ENCODE results near the gene TMEM50A.
"Not testable (repeated sequence)": the region's sequence is repeated elsewhere in the genome, so short reads cannot be mapped to it uniquely, and the experiment has no call there.

DNA sequence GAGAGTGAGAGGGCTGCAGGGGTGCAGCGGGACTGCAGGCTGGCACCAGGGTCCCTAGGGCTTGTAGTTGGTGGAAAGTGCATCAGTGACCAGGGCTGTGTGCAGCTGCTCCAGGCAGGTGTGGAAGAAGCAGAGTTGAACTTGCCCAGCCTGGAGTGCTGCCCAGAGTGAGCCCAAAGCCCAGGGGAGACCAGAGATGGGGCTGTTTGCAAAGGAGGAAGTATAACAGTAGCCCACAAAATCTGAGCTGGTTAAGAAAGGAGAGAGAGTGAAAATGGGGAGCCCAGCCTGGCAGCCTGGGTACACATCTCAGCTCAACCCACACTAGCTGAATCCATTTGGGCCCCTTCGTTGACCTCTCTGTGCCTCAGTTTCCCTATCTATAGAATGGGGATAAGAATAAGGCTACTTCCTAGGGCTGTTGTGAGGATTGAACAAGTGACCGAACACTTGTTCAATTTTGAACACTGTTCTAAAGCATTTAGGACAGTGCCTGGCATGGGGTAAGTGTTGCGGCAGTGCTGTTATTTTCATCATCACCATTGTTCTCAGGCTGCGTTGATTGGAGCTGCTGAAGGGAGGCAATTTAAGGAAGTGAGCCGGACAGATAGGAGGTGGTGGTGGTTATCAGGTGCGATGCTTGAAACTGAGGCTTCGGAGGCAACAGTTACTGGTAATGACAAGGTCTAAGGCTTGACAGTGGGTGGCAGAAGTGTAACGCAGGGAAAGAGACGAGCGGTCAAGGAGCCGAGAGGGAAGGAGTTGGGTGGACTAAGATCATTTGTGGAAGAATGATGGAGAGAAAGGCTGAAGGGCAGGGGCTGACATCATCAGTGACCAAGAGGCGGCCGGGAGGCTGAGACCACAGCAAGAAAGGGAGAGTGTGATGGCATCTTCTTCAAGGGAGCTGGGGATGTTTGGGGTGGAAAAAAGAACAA is 43.0 kb upstream of the TMEM50A start:
- TF ChIP-seq, protein P1, sequence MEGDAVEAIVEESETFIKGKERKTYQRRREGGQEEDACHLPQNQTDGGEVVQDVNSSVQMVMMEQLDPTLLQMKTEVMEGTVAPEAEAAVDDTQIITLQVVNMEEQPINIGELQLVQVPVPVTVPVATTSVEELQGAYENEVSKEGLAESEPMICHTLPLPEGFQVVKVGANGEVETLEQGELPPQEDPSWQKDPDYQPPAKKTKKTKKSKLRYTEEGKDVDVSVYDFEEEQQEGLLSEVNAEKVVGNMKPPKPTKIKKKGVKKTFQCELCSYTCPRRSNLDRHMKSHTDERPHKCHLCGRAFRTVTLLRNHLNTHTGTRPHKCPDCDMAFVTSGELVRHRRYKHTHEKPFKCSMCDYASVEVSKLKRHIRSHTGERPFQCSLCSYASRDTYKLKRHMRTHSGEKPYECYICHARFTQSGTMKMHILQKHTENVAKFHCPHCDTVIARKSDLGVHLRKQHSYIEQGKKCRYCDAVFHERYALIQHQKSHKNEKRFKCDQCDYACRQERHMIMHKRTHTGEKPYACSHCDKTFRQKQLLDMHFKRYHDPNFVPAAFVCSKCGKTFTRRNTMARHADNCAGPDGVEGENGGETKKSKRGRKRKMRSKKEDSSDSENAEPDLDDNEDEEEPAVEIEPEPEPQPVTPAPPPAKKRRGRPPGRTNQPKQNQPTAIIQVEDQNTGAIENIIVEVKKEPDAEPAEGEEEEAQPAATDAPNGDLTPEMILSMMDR (IDR thresholded peaks at IDR 0.05; ENCODE audit: low read length) = not testable (repeated sequence)
- not testable (repeated sequence) for TF ChIP-seq EZH2 (optimal IDR thresholded peaks at IDR 0.05; ENCODE audit: low read depth, low read length)
